ENCODE measurements around the gene CDH10.

CDH10 gene

DNA sequence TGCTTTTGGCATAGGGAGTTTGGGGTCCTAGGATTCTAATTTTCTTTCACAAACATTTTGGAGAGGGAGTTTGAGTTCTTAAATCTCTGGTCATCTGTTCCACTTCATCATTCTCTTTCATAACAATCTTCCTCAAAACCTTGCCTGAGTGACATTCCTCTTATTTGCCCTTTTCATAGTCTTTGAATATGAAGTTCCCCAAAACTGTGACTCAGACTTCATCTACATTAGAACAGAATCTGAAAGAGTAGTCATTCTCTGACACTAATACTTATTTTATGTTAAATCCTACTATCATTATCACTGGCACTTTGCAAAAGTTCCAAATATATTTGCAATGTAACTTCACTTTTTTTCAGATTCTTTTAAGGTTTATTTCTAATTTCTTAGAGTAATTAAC lies 163.8 kb downstream of the CDH10 start:
- TF ChIP-seq CTCF (IDR thresholded peaks at IDR 0.05; ENCODE audit: borderline replicate concordance, insufficient read depth, low read depth, low read length) = no peak
- no peak overlapping the region for H3K4me3 ChIP-seq (ENCODE audit: low read depth, low read length)

DNA sequence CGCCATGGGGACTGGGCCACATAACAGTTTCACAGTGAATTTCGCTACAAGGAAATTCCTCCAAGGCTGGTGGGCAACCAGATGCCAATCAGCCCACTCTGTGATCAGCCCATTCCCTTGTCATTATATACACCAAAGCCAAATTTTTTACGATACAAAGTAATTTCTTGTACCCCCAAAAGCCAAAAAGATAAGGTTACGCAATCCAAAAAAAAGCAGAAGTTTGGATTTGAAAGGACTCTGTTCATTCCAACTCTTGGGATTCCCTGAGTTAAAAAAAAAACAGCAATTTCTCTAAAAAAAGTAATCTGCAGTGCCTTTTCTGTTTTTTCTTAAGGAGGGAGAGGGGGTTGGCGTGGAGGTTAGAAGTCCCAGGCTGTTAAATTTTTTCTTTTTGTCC lies 166.8 kb downstream of the CDH10 start:
- no peak overlapping the region for H3K4me3 ChIP-seq (ENCODE audit: low read depth, low read length)
- no peak for TF ChIP-seq CTCF (IDR thresholded peaks at IDR 0.05; ENCODE audit: borderline replicate concordance, insufficient read depth, low read depth, low read length)

DNA sequence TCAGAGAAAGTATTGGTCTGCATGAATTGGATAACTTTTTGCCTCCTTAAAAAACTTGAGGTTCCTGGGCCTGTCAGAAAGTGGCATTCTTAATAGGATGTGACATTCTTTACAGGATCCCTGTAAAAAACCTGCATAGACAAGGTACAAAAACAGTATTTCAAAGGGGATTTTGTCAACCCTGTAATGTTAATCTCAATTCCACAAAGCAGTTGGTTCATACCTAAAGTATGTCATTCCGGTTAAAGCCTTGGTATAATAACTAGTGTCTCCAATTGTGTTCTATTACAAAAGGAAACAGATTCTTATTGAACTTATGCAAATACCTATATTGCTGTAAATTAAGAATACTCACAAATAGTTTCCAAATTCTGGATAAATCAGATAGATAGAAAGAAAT lies 169.7 kb downstream of the CDH10 start:
- H3K4me3 ChIP-seq (ENCODE audit: low read depth, low read length) = no peak overlapping the region
- no peak for TF ChIP-seq CTCF (IDR thresholded peaks at IDR 0.05; ENCODE audit: borderline replicate concordance, insufficient read depth, low read depth, low read length)

- no peak overlapping the region for H3K4me3 ChIP-seq (ENCODE audit: low read depth, low read length)
- TF ChIP-seq CTCF (IDR thresholded peaks at IDR 0.05; ENCODE audit: borderline replicate concordance, insufficient read depth, low read depth, low read length) = no peak
Observed at GRCh38 chr5:24474685-24475084, 170.1 kb downstream of the CDH10 start.

- no peak overlapping the region for H3K4me3 ChIP-seq (ENCODE audit: low read depth, low read length)
- TF ChIP-seq CTCF (IDR thresholded peaks at IDR 0.05; ENCODE audit: borderline replicate concordance, insufficient read depth, low read depth, low read length) = no peak
Observed at GRCh38 chr5:24472518-24472917, 172.3 kb downstream of the CDH10 start.

GRCh38 chr5:24444414-24444813 lies 200.4 kb downstream of the CDH10 start:
- no peak for TF ChIP-seq CTCF (IDR thresholded peaks at IDR 0.05; ENCODE audit: borderline replicate concordance, insufficient read depth, low read depth, low read length)
- no peak overlapping the region for H3K4me3 ChIP-seq (ENCODE audit: low read depth, low read length)

GRCh38 chr5:24439465-24439864 lies 205.3 kb downstream of the CDH10 start:
- TF ChIP-seq CTCF (IDR thresholded peaks at IDR 0.05; ENCODE audit: borderline replicate concordance, insufficient read depth, low read depth, low read length) = no peak
- no peak overlapping the region for H3K4me3 ChIP-seq (ENCODE audit: low read depth, low read length)

Data from GM12875 (cell line).